ENCODE measurements around the gene AMER3.

DNA sequence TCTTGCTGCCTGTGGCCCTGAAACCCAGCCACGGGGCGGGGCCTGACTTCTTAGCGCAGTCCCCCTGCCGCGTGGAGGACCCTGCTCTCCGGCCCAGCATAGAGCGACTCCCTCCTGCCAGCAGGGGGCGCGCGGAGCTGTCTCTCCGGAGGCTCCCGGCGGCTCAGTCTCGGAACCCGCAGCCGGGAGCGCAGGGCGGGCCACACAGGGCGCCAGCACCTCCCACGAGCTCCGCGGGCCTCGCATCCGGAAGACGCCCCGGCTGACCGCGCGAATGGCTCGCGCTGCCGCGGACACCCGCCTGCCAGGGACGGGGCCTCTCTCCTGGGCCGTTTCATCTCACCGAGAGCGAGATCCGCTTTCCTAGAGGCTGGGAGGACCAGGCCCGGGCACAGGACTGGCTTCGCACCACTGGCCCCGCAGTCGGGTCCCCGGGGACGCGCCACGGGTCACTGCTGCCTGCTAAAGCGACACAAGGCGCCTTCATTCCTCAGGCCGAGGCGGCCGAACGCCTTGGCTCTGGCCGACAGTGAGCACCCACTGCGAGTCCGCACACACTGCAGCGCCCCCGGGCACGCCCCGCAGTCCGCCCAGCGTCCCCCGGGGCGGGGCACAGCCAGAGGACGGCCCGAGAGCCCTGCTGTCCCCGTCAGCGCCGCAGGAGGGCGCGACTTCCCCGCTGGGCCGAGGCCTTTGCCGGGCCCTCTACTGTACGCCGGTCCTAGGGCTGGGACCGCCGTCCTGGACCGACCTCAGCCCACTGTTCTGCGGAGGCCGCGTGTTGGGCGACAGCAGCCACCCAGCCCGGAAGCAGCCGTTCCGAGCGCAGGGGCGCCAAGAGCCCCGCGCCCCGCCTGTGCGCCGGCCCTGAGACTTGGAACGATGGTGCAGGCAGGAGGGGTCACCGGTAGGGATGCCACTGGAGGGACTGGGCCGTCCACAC is 42.4 kb downstream of the AMER3 start:
- TF ChIP-seq, protein P1, sequence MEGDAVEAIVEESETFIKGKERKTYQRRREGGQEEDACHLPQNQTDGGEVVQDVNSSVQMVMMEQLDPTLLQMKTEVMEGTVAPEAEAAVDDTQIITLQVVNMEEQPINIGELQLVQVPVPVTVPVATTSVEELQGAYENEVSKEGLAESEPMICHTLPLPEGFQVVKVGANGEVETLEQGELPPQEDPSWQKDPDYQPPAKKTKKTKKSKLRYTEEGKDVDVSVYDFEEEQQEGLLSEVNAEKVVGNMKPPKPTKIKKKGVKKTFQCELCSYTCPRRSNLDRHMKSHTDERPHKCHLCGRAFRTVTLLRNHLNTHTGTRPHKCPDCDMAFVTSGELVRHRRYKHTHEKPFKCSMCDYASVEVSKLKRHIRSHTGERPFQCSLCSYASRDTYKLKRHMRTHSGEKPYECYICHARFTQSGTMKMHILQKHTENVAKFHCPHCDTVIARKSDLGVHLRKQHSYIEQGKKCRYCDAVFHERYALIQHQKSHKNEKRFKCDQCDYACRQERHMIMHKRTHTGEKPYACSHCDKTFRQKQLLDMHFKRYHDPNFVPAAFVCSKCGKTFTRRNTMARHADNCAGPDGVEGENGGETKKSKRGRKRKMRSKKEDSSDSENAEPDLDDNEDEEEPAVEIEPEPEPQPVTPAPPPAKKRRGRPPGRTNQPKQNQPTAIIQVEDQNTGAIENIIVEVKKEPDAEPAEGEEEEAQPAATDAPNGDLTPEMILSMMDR (IDR thresholded peaks at IDR 0.05; ENCODE audit: poor library complexity): peak; percentile 89
- no peak for TF ChIP-seq EZH2 (IDR thresholded peaks at IDR 0.05; ENCODE audit: borderline replicate concordance)

All from hepatocyte (in vitro differentiated cells).